SJCRH30 (cell line): ENCODE measurements around the gene KIAA1755. TPM values are rescaled to one million over a fixed set of nuclear protein-coding genes. Genes with fewer than 3 reads are reported as not detected.

ENCODE experiments used
- DNase-seq, 2 experiments: peaks; one replicate each; pipeline ENCODE4 v3.0.0-alpha.2; 2015 to 2020
- H3K27ac ChIP-seq: fragments of 250-450 bp; sonication (Bioruptor Pico); 2 replicates; pipeline ENCODE4 v1.5.1; 2020; ENCODE audit warnings: mild to moderate bottlenecking, moderate library complexity
- H3K27me3 ChIP-seq: fragments of 250-450 bp; sonication (Bioruptor Pico); 2 replicates; pipeline ENCODE4 v1.5.1; 2020; ENCODE audit warnings: mild to moderate bottlenecking, moderate library complexity
- H3K36me3 ChIP-seq: fragments of 250-450 bp; sonication (Bioruptor Pico); 2 replicates; pipeline ENCODE4 v1.5.1; 2020; ENCODE audit warnings: mild to moderate bottlenecking, moderate library complexity
- H3K4me1 ChIP-seq: fragments of 250-450 bp; sonication (Bioruptor Pico); 2 replicates; pipeline ENCODE4 v1.5.1; 2020; ENCODE audit warnings: mild to moderate bottlenecking, moderate library complexity
- H3K4me3 ChIP-seq: fragments of 250-450 bp; sonication (Bioruptor Pico); 2 replicates; pipeline ENCODE4 v1.5.1; 2020; ENCODE audit warnings: mild to moderate bottlenecking, moderate library complexity
- H3K9me3 ChIP-seq: fragments of 250-450 bp; sonication (Bioruptor Pico); replicated peaks from 2 replicates; pipeline ENCODE4 v1.5.1; 2020; ENCODE audit warnings: mild to moderate bottlenecking, moderate library complexity
- total RNA-seq: library from RNA; depleted of rRNA; stranded (reverse); fragments of >200 nt; shearing (Covaris generic); gene quantifications from 2 replicates; pipeline ENCODE4 v1.2.3, GENCODE V29; 2014

The KIAA1755 gene
- total RNA-seq, 1 experiment from 2014 or later = 1.4 TPM

GRCh38 chr20:38179846-38180245, 80.7 kb downstream of the KIAA1755 start:
- Histone ChIP-seq H3K36me3 (no peaks in the 10 kb centered on the region), H3K27ac (no peak overlapping the region), H3K9me3 (no peaks in the 10 kb centered on the region; the same call in 1 of the 2 replicates), H3K27me3 (no peaks in the 10 kb centered on the region), H3K4me3 (no peak overlapping the region), H3K4me1 (peaks cover 32% of the 10 kb centered on the region)
- DNase-seq = peak in 1 of 2 experiments; percentile 42

- no peak for DNase-seq
- H3K36me3 ChIP-seq = no peaks in the 10 kb centered on the region
- H3K27ac ChIP-seq = no peak overlapping the region
- H3K4me1 ChIP-seq = peaks cover 32% of the 10 kb centered on the region
- H3K9me3 ChIP-seq = no peaks in the 10 kb centered on the region; the same call in 1 of the 2 replicates
- no peaks in the 10 kb centered on the region for H3K27me3 ChIP-seq
- no peak overlapping the region for H3K4me3 ChIP-seq
Measured at GRCh38 chr20:38178581-38178980, 82.0 kb downstream of the KIAA1755 start.

DNA sequence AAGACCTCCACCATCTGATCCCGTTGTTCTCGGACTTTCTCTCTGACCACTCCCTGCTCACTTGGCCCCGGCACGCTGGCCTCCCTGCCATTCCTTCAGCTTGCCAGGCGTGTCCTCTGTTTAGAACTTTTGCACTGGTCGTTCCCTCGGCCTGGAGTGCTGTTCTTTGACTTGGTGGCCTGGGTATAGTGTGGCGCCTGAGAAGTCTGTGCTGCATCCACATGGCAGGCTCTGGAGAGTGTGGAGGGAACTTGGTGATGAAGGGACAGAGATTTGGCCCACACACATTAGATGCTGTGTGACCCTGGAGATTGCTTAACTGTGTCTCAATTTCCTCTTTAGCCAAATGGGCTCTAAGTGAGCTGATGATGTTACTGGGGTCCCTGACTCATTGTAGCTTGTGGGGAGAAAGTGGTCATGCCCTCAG, 82.5 kb downstream of the KIAA1755 start:
- no peaks in the 10 kb centered on the region for H3K36me3 ChIP-seq
- DNase-seq = no peak
- H3K4me3 ChIP-seq = no peak overlapping the region
- no peaks in the 10 kb centered on the region for H3K27me3 ChIP-seq
- H3K27ac ChIP-seq = no peak overlapping the region
- H3K9me3 ChIP-seq = no peaks in the 10 kb centered on the region; the same call in 1 of the 2 replicates
- H3K4me1 ChIP-seq = peaks cover 32% of the 10 kb centered on the region

- H3K27ac ChIP-seq = no peak overlapping the region
- H3K4me1 ChIP-seq = peaks cover 30% of the 10 kb centered on the region
- no peaks in the 10 kb centered on the region for H3K9me3 ChIP-seq
- no peaks in the 10 kb centered on the region for H3K36me3 ChIP-seq
- H3K27me3 ChIP-seq = no peaks in the 10 kb centered on the region
- no peak overlapping the region for H3K4me3 ChIP-seq
- no peak for DNase-seq
Measured at GRCh38 chr20:38177201-38177600, 83.3 kb downstream of the KIAA1755 start.

DNA sequence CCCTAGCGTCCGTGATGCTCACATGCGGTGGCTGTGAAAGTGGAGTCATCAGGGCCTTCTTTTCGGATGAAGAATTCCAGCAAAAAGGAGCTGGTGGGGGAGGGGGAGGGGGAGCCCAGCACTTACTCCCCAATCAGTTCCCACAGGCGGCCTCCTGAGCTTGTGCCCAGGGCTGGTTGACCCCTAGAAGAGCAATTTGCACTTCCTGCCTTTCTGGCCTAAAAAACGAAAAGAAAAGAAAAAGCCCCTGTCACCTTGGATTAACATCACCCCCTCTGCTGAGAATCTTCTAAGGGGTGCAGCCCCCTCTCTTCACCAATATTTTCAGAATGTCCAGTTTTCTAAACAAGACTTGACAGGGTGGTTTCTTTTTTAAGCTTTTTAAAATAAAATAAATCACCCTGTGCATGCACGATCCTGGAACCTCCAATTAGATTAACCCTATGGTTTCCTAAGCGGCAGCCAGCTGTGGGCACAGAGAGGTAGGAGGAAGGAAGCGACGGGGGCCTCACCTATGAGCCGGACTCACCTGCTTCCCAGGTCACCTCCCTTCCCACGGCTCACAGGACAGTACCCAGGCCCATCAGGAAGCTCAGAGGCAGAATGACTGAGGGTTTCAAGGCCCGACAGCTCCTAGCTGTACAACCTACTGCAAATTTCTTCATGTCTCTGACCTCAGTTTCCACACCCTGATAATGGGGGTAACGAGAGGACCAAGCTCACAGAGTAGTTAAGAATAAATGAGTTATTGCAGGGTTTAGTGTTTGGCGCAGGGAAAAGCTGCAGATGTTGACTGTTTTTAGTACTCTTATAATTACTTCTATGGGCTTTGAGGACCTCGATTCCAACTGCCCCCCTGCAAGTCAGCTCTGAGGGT, 85.0 kb downstream of the KIAA1755 start:
- no peak for DNase-seq
- H3K4me1 ChIP-seq = peaks cover 27% of the 10 kb centered on the region
- H3K36me3 ChIP-seq = no peaks in the 10 kb centered on the region
- H3K4me3 ChIP-seq = no peak overlapping the region
- H3K27ac ChIP-seq = no peak overlapping the region
- H3K9me3 ChIP-seq = no peaks in the 10 kb centered on the region
- H3K27me3 ChIP-seq = no peaks in the 10 kb centered on the region

GRCh38 chr20:38173237-38174156, 87.0 kb downstream of the KIAA1755 start:
- H3K4me1 ChIP-seq = peaks cover 23% of the 10 kb centered on the region
- no peak overlapping the region for H3K27ac ChIP-seq
- H3K36me3 ChIP-seq = no peaks in the 10 kb centered on the region
- no peak overlapping the region for H3K4me3 ChIP-seq
- H3K9me3 ChIP-seq = no peaks in the 10 kb centered on the region
- peak; percentile 44 to 57 for DNase-seq
- H3K27me3 ChIP-seq = no peaks in the 10 kb centered on the region

DNA sequence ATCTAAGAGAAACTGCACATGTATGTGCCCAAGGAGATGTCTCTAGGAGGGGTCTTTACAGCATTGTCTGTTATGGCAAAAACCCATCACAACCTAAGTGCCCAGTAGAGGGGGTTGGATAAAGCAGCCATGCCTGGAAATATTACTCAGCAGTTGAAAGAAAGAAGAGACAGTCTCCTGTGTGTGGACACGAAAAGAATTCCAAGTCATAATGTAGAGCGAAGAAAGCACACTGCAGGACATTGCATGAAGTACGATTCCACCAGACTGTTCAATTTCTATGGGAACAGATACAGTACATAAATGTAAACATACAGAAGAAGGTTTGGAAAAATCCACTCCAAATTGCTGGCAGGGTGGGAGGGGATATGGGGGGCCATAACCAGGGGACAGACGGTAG, 88.1 kb downstream of the KIAA1755 start:
- no peak overlapping the region for H3K4me3 ChIP-seq
- DNase-seq = no peak
- H3K9me3 ChIP-seq = no peaks in the 10 kb centered on the region
- no peaks in the 10 kb centered on the region for H3K27me3 ChIP-seq
- H3K4me1 ChIP-seq = peaks cover 34% of the 10 kb centered on the region
- H3K27ac ChIP-seq = no peak overlapping the region
- no peaks in the 10 kb centered on the region for H3K36me3 ChIP-seq

- no peaks in the 10 kb centered on the region for H3K36me3 ChIP-seq
- H3K27ac ChIP-seq = no peak overlapping the region
- H3K4me3 ChIP-seq = no peak overlapping the region
- peaks cover 41% of the 10 kb centered on the region for H3K4me1 ChIP-seq
- DNase-seq = no peak
- no peaks in the 10 kb centered on the region for H3K9me3 ChIP-seq
- no peaks in the 10 kb centered on the region for H3K27me3 ChIP-seq
Measured at GRCh38 chr20:38171675-38172043, 88.9 kb downstream of the KIAA1755 start.

DNA sequence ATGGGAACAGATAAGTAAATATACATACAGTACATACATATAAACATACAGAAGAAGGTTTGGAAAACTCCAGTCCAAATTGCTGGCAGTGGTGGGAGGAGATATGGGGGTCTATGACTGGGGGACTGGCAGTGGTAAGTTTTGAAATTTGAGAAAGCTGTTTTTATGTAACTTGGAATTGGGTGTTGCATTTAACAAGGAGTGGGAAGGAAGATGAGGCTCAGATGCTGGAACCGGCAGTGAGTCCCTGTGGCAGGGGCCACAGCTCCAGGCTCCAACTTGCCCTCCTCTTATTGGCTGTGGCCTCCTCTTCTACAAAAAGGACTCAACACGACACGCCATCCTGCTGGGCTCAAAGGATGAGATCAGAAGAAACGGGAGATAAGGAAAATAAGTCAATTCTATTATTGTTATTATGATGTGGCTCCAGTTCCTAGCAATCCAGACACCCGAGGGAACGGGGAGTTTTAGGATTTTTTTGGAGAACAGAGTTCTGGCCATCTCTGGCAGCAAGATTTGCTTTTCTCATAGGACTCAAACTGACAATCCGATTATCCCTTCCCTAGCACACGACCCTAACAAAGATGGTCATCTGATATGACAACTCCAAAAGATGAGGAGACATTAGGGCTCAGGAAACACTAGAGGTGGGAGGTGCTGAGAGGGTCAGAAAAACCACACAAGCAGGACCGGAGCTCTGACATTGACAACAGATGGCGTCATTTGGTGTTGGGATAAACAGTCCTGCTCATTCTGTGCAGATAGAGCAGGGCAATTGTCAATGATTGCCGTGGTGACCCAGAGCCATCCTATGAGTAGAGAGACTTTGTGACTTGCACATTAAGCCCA, 89.5 kb downstream of the KIAA1755 start:
- Histone ChIP-seq H3K27ac (no peak overlapping the region), H3K36me3 (no peaks in the 10 kb centered on the region), H3K9me3 (no peaks in the 10 kb centered on the region), H3K27me3 (no peaks in the 10 kb centered on the region), H3K4me1 (peaks cover 41% of the 10 kb centered on the region), H3K4me3 (0 out of 2 replicates have a peak overlapping the region, but pooled peaks have one; percentile 2)
- peak; percentile 49 to 71 for DNase-seq

GRCh38 chr20:38170219-38170825, 90.2 kb downstream of the KIAA1755 start:
- no peak overlapping the region for H3K27ac ChIP-seq
- H3K36me3 ChIP-seq = no peaks in the 10 kb centered on the region

GRCh38 chr20:38169636-38170193, 90.8 kb downstream of the KIAA1755 start:
- no peak for DNase-seq
- no peak overlapping the region for H3K27ac ChIP-seq
- H3K27me3 ChIP-seq = no peaks in the 10 kb centered on the region
- no peaks in the 10 kb centered on the region for H3K9me3 ChIP-seq
- H3K4me3 ChIP-seq = no peak overlapping the region
- H3K36me3 ChIP-seq = no peaks in the 10 kb centered on the region
- H3K4me1 ChIP-seq = peaks cover 41% of the 10 kb centered on the region

More at GRCh38 chr20:38170219-38170825, 90.2 kb downstream of the KIAA1755 start:
- H3K9me3 ChIP-seq = no peaks in the 10 kb centered on the region
- DNase-seq = no peak
- H3K27me3 ChIP-seq = no peaks in the 10 kb centered on the region
- peaks cover 41% of the 10 kb centered on the region for H3K4me1 ChIP-seq
- no peak overlapping the region for H3K4me3 ChIP-seq

DNA sequence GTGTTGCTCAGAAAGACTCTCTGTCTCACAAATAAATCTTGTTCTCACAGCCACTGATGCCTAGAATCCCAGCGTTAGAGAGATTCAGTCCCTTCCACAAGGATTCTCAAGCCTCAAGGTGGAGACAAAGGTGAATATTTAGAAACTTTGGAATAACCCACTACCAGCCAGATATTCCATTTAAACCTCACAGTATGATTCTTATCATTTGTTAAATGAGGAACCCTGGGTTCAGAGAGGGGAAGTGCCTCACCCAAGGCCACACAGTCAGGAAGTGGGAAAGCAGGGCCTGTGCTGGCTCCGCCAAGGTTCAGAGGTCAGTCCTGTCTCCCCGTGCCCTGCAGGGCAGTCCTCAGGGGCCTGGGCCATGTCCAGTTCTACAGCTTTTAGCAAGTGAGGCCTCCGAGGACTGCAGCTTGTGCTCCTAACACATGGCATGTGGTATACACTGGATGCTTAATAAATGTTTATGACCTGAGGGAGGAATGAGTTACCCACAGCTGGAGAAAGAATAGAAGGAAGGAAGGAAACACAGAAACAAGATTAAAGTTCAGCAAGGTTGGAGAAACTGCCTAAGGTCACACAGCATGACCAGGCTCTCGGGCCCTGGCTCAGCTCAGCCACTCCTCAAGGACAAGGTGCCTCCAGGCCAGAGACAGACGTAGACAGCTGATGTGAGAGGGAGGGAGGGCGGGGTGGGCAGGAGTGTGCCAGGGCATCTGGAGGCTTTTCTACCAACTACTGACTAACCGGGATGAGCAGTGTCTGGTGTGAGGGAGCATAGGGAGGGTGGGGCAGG, 91.5 kb downstream of the KIAA1755 start:
- Histone ChIP-seq H3K9me3 (no peaks in the 10 kb centered on the region), H3K27ac (no peak overlapping the region), H3K4me1 (peaks cover 41% of the 10 kb centered on the region), H3K4me3 (no peak overlapping the region), H3K36me3 (no peaks in the 10 kb centered on the region), H3K27me3 (no peaks in the 10 kb centered on the region)
- DNase-seq = peak; percentile 67 to 74
